ENCODE results near the gene MYH11.

DNA sequence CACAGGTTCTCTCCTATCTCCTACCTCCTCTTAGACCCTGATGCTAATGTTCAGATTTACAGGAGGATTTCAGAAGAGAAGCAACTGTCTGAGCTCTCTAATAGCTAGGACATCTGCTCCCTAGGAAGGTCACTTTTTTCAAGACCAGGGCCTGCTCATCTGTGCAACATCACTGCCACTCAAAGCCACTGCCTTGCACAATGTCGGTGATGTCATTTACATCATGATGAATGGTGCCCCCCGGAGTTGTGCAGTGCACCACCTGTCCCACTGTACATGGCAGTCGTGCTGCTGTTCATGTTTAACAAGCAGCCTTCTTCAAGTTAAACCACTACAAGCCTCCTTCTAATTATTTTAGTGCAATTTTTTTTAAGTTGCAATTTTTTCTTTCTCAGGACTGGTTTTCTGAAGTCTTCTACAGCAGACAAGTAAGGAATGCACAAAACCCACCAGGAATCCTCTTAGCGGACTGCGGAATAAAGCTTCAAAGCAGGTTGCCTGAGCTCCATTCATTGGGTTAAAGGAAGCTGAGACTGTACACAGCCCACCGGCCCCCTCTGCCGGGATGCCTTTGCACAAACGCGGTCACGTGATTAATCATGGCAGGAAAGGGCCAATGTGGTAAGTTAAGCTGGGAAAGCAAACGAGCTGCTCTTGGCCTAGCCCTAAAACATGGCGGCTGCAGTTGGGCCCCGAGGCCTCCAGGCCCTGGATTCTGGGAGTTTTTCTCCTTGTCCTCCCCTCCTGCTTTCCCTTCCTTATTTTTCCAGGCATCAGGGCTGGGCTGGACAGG lies 74.1 kb downstream of the MYH11 start:
- TF ChIP-seq, protein P1, sequence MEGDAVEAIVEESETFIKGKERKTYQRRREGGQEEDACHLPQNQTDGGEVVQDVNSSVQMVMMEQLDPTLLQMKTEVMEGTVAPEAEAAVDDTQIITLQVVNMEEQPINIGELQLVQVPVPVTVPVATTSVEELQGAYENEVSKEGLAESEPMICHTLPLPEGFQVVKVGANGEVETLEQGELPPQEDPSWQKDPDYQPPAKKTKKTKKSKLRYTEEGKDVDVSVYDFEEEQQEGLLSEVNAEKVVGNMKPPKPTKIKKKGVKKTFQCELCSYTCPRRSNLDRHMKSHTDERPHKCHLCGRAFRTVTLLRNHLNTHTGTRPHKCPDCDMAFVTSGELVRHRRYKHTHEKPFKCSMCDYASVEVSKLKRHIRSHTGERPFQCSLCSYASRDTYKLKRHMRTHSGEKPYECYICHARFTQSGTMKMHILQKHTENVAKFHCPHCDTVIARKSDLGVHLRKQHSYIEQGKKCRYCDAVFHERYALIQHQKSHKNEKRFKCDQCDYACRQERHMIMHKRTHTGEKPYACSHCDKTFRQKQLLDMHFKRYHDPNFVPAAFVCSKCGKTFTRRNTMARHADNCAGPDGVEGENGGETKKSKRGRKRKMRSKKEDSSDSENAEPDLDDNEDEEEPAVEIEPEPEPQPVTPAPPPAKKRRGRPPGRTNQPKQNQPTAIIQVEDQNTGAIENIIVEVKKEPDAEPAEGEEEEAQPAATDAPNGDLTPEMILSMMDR (conservative IDR thresholded peaks at IDR 0.05; ENCODE audit: low read depth, low read length) = 0 out of 2 replicates have a peak, but pooled peaks have one; percentile 21
- TF ChIP-seq EZH2 (IDR thresholded peaks at IDR 0.05; ENCODE audit: borderline replicate concordance, low read depth, low read length, poor library complexity, severe bottlenecking) = no peak

Measured in A673 (cell line).